GM18870 (cell line): ENCODE results near the gene TAF12.
"Not testable (repeated sequence)": the region's sequence is repeated elsewhere in the genome, so short reads cannot be mapped to it uniquely, and the experiment has no call there.

Experiments used
- ATAC-seq: cut with Tn5 transposase; IDR thresholded peaks from one replicate; pipeline ENCODE4 v1.9.1; 2021; ENCODE audit warnings: moderate library complexity; ENCODE audit not compliant: unreplicated experiment

Gene TAF12

DNA sequence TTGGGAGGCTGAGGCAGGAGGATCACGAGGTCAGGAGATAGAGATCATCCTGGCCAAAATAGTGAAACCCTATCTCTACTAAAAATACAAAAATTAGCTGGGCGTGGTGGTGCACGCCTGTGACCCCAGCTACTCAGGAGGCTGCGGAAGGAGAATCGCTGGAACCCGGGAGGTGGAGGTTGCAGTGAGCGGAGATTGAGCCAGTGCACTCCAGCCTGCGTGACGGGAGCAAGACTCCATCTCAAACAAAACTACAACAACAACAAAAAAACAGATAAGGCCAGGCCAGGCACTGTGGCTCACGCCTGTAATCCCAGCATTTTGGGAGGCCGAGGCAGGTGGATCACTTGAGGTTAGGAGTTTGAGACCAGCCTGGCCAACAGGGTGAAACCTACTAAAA, 2.5 kb upstream of the TAF12 start:
- not testable (repeated sequence) for ATAC-seq

DNA sequence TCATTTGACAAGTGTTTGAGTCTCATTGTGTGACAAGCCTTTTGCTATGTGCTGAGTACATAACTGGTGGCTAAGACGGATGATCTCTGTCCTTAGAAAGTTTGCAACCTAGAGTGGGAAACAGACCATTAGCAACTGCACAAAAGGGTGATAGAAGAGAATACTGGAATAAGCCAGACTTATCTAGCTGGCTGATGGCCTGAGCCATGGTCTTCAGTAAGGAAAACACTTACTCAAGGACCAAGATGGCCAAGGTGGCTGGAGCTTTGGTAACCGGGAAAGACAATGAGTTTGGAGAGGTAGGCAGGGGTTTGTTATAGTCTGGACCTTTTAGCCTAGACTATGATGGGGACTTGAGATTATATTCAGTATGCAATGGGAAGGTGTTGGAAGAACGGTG, 1.6 kb upstream of the TAF12 start:
- no peak for ATAC-seq

DNA sequence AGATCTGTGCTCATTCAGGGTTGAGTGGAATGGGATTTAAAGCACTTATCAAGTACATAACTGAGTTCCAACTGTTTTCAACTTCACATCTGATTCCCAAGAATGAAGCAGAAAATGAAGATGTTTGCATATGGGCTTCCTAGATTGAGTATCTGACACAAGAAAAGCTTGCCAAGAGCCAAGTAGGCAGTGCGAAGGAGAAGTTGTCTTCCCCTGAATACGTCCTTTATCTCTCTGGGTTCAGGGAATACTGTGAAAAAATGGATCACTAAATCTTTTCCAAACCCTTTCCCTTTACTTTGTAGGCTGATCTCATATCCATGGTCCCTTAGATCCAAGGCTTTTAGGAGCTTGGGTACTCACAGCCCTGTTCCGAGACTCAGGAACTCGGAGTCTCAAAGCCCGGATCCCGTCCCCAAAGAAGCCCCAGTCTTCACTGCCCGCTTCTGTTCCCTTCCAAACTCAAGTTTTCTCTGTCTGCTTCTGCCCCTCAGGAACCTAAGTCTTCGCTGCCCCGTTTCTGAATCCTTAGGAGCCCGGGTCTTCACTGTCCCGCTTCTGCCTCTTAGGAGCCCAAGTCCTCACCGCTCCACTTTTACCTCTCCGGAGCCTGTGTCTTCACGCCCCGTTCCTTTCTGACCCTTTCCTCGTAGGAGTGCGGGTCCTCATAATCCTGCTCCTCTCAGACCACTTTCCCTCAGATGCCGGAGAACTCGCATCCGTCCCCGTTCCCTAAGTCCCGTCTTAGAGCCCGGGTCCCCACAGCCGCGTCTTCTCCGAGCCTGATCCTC, 616 bp downstream of the TAF12 start:
- ATAC-seq, result no peak

DNA sequence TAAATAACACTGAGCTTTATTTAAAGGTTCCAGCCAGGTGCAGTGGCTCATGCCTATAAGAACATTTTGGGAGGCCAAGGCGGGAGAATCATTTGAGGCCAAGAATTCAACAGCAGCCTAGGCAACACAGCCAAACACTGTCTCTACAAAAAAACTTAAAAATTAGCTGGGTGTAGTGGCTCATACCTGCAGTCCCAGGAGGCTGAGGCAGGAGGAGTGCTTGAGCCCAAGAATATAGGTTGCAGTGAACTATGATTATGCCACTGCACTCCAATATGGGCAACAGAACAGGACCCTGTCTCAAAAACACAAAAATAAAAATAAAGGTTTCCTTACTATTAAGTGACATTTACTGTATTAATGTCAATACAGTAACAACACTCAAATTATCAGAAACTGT, 2.1 kb downstream of the TAF12 start:
- no peak for ATAC-seq

DNA sequence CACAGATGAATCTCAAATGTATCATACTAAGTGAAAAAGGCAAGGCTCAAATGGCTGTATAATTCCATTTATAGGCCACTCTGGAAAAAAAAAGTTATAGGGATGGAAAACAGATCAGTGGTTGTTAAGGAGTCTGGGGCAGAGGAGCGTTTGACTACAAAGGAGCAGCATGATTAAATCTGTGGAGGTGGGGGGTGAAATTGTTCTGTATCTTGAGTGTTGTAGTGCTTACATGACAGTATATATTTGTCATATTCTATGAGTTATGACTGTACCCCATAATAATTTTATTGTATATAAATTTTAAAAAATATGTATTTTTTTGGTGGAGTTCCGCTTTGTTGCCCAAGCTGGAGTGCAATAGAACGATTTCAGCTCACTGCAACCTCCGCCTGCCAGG, 10.3 kb downstream of the TAF12 start:
- ATAC-seq, result no peak

DNA sequence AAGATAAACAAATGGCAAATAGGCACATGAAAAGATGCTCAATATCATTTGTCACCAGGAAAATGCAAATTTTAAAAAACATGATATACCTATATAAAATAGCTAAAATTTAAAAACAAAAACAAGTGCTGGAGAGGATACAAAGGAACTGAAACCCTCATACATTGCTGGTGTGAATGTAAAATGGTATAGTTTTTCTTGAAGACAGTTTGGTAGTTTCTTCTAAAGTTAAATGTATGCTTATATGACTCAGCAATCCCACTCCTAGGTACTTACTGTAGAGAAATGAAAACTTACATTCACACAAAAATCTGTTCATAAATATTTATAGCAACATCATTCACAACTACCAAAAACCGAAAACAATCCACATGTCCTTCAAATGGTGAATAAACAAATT, 11.2 kb downstream of the TAF12 start:
- ATAC-seq, result no peak

DNA sequence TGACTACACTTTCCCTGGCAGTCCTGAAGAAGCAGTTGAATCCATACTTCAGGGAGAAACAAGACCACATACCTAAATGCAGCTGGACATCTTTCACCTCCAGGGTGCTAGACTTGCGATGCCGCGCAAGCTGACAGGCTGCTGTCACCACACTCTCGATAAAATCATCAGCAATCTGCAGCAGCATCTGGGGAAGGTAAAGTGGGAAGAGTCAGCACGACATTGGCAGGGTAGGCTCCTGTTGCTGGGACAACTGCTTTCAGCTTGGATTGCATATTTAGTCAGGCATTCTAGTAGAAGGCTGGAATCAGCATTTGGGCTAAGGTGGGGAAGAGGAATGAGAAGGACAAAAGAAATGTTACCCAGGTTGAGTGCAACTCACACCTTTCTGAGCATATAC, 29.7 kb downstream of the TAF12 start:
- no peak for ATAC-seq

DNA sequence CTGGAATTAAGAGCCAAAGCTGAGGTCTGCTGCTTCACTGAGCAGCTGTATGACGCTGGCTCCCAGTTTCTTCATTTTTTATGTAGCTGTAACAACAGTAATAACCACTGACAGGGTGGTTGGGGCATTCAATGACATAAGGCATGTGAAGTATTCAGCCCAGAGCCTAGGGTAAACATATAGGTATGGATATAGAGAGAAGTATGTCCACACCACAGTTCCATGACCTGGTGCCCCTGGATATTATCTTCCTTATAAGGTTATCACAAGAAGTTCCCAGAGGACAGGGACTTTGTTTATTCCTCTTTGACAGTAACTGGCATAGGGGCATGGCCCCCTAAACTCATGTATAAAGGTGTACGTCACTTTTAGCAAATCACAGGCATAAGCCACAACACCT, 36.1 kb downstream of the TAF12 start:
- ATAC-seq, result no peak

DNA sequence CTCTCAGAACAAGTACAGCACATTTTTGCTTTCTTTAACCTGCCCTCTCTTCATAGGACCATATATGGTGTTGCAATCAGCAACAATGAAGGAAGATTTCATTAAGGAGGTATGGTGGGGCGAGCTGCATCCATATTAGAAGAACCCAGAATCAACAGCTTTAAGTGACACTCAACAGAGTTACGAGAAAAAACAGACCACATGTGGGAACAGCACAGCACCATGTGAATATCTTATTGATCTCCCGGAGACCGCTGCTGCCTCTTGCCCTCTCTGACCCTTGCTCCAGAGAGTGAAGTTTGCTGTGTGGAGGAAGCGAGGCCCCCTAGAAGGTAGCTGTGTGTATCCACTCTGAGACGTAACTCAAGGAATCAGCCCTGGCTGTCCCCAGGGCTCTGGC, 37.9 kb downstream of the TAF12 start:
- no peak for ATAC-seq

DNA sequence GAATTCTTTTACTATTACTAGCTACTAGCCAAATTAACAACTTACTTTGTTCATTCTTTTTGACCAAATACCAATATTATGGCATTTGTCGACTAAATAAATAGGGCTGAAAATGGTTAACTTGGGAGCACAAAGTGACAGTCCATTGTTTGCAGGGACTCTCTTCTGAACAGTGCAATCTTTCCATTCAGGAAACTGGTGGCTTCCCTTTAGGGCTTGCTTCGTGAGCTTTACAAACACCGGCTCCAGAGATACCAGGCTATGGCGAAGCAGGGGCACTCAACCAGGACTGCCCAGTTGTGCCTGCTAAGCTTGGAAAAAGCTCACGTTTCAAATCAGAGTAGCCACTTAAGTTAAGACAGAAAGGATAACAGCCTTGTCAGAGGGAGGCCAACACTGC, 38.5 kb downstream of the TAF12 start:
- no peak for ATAC-seq

DNA sequence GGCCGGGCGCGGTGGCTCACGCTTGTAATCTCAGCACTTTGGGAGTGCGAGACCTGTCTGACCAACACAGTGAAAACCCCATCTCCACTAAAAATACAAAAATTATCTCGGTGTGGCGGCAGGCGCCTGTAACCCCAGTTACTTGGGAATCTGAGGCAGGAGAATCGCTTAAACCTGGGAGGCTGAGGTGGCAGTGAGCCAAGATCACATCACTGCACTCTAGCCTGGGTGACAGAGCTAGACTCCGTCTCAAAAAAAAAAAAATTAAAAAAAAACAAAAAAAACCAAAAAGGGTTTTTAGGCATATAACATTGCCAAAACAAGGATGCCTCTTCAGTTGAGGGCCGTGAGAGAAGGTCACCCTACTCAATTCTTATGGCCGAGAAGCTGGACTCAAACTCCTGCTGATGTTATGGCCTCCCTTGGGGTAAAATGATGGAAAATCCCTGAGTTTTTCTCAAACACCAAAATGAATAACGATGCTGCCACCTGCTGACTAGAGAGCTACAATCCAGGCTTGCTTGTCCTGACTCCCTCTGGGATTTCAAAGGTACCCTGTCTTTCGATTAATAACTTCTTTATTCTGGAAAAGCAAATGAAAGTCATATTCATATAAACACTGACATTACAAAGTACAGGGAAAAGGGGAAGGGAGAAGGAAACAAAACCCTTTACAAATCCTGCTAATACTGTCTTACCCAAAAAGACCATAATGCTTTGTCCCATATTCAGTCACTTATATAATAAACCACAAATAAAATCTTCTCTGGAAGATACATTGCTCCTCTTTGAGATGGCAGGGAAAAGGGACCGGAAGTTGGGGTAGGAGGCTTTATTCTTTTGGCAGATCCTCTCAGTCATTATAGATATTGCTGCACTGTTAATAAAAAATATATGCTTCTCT, 40.1 kb downstream of the TAF12 start:
- no peak for ATAC-seq

DNA sequence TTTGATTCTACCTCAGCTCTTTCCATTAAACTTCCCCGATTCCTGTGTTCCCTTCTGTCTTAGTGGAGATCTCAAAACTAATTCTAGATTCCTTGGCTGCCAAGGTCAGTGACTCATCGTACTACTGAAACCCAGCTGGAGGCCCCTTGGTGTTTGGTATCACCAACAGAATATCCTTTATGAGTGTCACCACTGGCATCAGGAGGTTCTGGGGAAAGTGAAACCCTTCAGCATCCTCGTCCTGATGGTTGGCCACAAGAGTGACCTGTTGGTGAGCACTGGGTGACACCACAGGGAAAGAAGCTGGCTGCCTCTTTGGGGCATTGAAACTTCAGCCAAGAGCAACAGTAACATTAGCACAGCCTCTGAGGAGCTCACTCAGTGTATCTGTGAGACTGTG, 41.2 kb downstream of the TAF12 start:
- no peak for ATAC-seq

DNA sequence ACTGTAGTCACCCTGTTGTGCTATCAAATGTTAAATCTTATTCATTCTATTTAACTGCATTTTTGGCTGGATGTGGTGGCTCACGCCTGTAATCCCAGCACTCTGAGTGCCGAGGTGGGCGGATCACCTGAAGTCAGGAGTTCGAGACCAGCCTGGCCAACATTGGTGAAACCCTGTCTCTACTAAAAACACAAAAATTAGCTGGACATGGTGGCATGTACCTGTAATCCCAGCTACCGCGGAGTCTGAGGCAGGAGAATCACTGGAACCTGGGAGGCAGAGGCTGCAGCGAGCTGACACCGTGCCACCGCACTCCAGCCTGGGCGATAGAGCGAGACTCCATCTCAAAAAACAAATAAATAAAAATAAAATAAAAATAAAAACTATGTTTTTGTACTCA, 46.6 kb downstream of the TAF12 start:
- ATAC-seq, result not testable (repeated sequence)

DNA sequence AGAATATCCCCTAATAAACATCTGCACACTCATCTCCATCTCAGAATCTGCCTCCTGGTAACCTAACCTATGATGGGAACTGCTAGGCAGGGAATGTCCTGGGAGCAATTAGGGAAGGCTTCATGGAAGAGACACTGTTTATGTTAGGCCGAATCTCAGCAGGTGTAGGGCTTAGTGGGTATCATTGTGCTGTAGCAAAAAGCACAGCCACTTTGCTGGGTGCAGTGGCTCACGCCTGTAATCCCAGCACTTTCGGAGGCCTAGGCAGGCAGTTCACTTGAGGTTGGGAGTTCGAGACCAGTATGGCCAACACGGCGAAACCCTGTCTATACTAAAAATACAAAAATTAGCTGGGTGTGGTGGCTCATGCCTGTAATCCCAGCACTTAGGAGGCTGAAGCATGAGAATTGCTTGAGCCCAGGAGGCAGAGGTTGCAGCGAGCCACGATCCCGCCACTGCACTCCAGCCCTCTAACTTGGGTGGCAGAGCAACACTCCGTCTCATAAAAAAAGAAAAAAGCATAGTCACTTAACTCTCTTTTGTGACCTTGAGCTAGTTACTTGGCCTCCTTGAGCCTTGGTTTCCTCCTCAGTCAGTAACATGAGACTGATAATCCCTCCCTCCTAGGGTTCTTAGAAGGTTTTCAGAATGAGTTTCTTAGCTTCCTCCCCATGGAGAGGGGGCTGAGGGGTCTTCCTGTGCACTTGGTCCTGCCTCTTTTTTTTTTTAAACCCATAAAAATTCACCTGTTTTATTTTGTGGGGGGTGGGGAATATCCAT, 47.3 kb downstream of the TAF12 start:
- ATAC-seq, result no peak

DNA sequence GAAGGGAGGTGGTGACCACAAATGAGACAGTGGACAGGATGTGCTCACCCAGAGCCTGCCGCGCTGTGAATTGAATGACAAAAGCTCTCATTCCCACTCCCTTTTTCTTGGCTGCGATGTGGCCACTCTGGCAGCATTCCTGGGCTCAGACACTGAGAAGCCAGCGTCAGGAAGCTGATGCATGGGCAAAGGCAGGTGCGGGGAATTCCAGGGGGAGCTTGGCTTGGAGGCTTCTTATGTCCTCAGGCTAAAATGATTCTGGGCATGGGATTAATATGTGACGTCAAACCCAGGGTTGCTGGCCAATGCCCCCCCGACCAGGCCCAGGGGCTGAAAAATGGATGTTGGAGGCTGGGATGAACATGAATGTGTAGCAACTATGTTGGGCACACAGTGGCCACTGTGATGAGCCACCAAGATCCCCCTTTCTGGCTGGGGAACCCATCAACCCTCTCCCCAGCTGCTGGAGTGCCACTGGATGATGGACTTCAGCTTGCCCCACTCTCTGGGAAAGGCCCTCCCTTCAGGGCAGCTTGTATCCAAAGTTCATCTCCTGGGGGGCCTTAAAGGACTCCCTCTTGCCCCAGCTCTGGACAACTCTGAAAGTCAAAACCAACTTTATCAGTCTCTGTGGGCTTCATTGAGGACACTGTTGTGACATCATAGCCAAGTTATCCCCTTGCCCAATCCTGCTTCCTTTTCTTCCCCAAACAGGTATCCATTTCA, 48.0 kb downstream of the TAF12 start:
- not testable (repeated sequence) for ATAC-seq

DNA sequence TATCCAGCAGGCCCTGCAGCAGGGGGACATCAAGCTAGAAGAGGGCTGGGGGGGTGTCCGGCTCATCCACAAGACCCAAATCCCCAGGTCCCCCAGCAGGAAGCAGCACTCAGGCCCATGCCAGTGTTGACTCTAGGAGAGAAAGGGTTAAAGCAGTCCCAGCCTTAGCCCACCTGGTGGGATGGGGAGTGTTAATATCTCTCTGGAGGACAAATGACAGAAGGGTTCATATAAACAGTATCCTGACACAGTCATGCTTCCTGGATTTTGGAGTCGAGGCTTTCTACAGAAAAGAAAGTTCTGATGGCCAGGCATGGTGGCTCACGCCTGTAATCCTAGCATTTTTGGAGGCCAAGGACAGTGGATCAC, 48.9 kb downstream of the TAF12 start:
- ATAC-seq, result not testable (repeated sequence)

DNA sequence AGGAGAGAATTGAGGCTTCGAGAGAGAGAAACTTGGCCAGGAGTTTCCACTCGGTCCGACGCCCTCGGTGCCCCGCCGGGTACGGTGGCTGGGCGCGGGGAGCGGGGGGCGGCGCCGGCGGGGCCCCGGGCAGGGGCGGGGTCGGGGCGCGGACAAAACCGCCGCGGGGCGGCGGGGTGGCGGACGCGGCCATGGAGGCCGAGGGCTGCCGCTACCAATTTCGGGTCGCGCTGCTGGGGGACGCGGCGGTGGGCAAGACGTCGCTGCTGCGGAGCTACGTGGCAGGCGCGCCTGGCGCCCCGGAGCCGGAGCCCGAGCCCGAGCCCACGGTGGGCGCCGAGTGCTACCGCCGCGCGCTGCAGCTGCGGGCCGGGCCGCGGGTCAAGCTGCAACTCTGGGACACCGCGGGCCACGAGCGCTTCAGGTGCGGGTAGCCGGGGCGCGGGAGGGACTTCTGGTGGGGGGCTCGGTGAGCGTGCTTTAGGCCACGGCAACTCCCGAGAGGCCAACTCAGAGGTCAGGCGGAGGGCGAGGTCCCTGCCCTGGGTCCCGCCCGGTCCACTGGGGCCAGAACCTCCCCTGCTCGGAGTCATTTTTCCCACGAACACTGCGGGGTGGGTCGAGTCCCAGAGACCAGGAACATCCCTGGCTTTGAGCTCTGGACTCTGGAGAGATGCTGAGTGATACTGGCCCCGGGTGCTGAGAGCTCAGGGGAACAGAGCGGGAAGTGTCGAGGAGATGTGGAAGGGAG, 50.4 kb downstream of the TAF12 start:
- ATAC-seq, result no peak

DNA sequence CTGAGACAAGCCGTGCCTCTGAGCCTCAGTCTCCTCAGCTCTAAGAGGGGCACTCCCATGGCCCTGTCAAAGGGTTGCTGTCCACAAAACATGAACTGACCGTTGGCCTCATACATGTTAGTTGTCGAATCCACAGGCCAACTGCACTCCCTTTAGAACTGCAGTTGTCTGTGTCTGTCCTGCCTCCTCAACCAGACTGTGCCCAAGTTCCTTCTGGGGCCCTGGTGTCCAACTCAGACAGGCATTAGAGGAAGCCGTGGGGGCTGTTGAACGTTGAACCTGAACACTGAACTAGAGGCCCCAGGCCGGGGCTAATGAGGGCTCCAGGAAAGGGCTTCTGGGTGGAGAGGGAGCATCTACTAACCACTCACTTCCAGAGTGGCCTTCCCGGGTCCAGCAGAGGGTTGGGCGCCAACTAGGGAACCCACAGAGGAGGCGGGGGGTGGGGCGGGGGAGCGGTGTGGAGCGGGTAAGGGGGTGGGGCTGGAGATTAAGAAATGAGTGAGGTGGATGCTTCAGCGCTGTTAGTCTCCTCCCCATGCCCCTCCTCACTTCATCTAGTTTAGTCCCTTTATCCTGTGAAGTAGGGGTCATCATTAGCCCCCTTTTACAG, 51.1 kb downstream of the TAF12 start, which contains the start of gene RAB42:
Gene RAB42 (plus strand): TSS at position 558 of the 613 bp plus-strand sequence. CDS start 247 bp downstream, outside the sequence.
- no peak for ATAC-seq

DNA sequence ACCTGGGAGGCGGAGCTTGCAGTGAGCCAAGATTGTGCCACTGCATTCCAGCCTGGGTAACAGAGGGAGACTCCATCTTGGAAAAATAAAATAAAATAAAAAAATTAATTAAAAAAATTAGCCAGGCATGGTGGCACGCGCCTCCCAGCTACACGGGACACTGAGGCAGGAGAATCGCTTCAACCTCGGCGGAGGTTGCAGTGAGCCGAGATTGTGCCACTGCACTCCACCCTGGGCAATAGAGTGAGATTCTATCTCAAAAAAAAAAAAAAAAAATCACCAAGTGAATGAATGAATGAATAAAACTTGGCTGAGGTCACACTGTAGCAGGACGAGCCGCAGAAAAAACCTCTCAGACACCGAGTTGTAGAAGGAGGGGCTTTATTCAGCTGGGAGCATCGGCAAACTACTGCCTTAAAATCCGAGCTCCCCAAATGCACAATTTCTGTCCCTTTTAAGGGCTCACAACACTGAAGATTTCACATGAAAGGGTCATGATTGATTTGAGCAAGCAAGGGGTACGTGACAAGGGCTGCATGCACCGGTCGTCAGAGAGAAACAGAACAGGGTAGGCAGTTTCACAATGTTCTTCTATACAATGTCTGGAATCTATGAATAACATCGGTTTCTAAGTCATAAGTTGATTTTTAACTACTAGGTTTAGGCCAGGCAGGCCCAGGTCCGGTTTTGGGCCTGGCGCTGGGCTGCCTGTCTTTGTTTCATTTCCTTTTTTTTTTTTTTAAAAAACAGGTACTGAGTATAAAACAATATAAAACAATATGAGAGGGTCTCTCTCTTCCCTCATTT, 56.1 kb downstream of the TAF12 start:
- not testable (repeated sequence) for ATAC-seq
